ENCODE data around the gene TMEM120B. TPM values are rescaled to one million over a fixed set of nuclear protein-coding genes. Genes with fewer than 3 reads are reported as not detected.
"Not testable (repeated sequence)": the region's sequence is repeated elsewhere in the genome, so short reads cannot be mapped to it uniquely, and the experiment has no call there.

The TMEM120B gene
- total RNA-seq, 1 experiment from 2014 or later, result 14.2 TPM

DNA sequence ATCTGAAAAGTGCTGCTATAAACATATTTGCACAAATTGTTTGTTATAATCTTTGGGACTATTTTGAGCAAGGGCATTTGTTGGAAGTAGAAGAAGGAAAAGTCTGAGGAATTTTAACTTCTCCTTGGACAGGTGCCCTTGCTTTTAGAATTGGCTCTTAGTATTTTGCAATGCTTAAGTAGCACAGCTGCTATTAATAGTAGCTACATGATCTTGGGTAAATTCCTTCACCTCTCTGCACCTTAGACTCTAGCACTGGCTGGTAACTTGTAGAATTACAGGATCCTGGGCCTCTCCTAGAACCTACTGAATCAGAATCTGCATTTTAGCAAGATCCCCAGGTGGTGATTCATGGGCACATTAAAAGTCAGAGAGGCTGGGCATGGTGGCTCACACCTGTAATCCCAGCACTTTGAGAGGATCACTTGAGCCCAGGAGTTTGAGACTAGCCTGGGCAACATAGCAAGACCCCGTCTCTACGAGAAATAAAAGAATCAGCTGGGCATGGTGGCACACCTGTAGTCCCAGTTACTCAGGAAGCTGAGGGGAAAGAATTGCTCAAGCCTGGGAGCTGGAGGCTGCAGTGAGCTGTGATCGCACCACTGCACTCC, 10.8 kb upstream of the TMEM120B start:
- DNase-seq (ENCODE audit: low read depth, low spot score), result no peak
- in situ Hi-C loops (cut with HindIII; ENCODE audit: low pct_unique_long_range_greater_than_20kb, low sequenced_read_pairs), result no loop called here

DNA sequence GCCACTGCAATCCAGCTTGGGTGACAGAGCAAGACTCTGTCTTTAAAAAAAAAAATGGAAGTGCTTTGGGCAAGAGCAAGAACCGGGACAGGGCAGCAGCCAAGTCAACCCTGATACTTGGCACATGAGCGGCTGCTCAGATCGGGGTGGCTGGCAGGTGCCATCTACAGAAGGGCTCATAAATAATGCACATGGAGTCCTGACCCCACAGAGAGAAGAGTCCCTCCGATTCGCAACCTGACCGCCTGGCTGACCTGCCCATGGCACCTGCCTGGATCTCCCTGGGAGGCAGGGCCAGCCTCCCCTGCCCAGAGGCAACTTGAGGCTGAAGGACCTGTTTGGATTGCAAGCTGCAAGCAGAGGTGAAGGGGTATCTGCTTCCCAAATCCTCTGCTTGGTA, 9.6 kb upstream of the TMEM120B start:
- DNase-seq (ENCODE audit: low read depth, low spot score), result no peak
- in situ Hi-C loops (cut with HindIII; ENCODE audit: low pct_unique_long_range_greater_than_20kb, low sequenced_read_pairs), result no loop called here

DNA sequence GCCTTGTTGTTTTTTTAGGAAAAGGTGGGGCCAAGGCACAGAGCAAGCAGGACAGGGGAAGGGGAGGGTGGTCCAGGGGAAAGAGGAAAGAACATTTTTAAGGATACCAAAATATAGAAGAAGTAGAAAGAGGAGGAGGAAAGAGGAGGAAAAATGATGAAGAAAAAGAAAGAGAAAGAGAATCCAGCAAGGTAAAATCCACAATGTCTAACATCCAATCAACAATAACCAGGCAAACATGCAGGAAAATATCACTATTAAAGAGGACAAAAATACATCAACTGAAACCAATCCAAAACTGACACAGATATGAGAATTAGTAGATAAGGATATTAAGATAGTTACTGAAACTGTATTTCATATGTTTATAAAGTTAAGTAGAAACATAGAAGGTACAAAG, 7.0 kb upstream of the TMEM120B start:
- in situ Hi-C loops (cut with HindIII; ENCODE audit: low pct_unique_long_range_greater_than_20kb, low sequenced_read_pairs), result no loop called here
- no peak for DNase-seq (ENCODE audit: low read depth, low spot score)

DNA sequence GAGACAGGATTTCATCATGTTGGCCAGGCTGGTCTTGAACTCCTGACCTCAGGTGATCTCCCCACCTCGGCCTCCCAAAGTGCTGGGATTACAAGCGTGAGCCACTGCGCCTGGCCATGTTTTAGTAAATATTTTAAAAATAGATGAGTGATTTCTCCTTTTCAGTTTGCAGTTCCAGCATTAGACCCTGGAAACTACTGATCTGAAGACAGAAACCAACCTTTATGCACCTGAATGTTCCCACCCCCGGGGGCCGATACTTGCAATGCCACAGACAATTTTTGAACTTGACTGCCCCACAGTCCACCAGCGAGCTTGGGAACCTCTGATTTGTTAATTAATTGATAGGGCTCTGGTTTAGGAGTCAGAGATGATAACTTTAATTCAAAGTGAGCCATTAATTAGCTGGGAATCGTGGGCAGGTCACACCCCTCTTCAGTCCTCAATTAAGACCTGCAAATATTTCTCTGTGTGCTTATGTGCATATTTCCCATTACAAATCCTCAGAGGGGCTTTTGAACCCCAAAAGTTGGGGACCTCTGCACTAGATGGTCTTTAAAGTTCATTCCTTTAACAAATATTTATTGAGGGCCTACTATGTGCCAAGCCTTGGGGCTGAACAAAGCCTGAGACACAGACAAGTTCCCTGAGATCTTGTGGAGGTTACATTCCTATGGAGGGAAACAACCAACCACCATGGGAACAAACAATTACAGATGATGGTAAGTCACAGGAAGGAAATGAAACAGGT, 4.1 kb upstream of the TMEM120B start:
- no peak for DNase-seq (ENCODE audit: low read depth, low spot score)
- in situ Hi-C loops (cut with HindIII; ENCODE audit: low pct_unique_long_range_greater_than_20kb, low sequenced_read_pairs), result no loop called here

DNA sequence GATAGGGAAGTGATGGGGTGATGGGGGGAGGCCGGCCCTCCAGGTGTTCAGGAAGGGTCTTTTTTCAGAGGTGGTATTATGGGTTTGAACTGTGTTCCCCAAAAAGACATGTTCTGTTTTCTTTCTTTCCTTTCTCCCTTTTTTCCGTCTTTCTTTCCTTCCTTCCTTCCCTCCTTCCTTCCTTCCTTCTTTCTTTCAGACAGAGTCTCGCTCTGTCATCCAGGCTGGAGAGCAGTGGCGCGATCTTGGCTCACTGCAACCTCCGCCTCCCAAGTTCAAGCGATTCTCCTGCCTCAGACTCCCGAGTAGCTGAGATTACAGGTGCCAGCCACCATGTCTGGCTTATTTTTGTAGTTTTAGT, 3.5 kb upstream of the TMEM120B start:
- in situ Hi-C loops (cut with HindIII; ENCODE audit: low pct_unique_long_range_greater_than_20kb, low sequenced_read_pairs); DNase-seq (ENCODE audit: low read depth, low spot score): not testable (repeated sequence)

DNA sequence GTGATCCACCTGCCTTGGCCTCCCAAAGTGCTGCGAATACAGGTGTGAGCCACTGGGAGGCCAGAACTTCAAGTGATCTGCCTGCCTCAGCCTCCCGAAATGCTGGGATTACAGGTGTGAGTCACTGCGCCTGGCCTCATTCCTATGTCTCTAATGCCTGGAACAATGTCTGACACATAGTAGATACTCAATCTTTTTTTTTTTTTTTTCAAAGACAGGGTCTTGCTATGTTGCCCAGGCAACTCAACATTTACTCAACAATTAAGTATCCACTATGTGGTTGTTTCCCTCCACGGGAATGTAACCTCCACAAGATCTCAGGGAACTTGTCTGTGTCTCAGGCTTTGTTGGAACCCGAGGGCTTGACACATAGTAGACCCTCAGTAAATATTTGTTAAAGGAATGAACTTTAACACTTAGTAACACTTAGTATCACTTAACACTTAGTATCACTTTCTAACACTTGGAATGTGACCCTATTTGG, 3.0 kb upstream of the TMEM120B start:
- DNase-seq (ENCODE audit: low read depth, low spot score), result no peak
- in situ Hi-C loops (cut with HindIII; ENCODE audit: low pct_unique_long_range_greater_than_20kb, low sequenced_read_pairs), result no loop called here

DNA sequence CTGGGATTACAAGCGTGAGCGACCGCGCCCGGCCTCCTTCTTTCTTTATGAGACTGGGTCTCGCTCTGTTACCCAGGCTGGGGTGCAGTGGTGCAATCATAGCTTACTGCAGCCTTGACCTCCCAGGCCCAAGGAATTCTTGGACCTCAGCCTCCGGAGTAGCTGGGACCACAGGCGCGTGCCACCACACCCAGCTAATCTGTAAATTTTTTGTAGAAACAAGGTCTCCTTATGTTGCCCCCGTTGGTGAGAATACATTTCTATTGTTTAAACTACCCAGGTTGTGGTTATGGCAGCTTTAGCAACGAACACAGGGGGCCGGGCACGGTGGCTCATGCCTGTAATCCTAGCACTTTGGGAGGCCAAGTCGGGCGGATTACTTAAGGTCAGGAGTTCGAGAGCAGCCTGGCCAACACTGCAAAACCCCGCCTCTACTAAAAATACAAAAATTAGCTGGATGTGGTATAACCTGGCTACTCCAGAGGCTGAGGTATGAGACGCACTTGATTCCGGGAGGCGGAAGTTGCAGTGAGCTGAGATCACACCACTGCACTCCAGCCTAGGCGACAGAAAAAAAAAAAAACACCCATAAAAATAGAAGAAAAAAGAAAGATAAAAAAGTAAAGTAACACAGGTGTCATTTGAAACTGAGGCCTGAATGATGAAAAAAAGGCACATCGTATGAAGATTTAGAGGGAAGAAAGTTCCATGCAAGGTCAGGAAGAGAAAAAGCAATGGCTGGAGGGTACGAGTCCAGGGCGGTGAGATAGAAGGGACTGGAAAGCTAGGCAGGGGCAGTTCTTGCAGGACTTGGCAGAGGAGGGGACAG, 977 bp upstream of the TMEM120B start:
- DNase-seq (ENCODE audit: low read depth, low spot score), result no peak
- in situ Hi-C loops (cut with HindIII; ENCODE audit: low pct_unique_long_range_greater_than_20kb, low sequenced_read_pairs), result no loop called here

DNA sequence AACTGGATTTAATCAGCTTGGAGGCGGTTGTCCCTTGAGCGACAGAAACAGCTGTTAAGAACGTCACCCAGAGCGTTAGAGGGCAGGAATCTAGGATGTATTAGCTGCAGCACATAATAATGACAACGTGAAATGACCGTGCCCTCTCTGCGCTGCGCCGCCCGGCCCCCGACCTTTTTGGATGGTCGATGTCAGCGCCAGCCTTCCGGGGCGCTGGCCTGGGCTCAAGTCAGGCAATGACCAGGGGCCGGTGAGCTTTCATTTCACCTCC, 427 bp upstream of the TMEM120B start:
- peak; percentile 16 for DNase-seq (ENCODE audit: low read depth, low spot score)
- in situ Hi-C loops (cut with HindIII; ENCODE audit: low pct_unique_long_range_greater_than_20kb, low sequenced_read_pairs), result no loop called here

DNA sequence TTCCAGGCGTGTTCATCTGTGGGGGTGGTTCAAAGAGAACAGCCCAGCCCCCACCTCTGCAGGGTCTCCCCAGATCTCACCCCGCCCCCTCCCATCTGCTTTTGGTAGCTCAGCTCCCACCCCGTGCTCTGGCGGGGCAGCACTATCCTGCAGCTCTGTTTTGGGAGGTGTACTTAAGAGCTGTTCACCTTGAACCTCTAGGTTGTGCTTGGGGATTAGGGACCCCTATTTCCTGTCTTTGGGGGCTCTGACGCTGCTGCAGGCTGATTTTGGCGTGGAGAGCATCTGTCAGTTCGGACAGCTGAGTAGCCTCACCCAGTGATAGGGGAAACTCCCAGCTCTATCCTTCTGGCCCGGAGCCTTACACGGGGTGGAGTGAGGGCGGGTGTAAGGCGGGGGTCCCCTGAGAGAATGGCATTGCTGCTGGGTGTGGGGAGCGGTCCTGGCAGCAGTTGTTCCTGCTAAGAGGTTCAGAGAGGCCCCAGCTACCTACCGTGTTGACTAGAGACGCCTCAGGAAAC, 765 bp downstream of the TMEM120B start:
- in situ Hi-C loops (cut with HindIII; ENCODE audit: low pct_unique_long_range_greater_than_20kb, low sequenced_read_pairs), result no loop called here
- no peak for DNase-seq (ENCODE audit: low read depth, low spot score)

DNA sequence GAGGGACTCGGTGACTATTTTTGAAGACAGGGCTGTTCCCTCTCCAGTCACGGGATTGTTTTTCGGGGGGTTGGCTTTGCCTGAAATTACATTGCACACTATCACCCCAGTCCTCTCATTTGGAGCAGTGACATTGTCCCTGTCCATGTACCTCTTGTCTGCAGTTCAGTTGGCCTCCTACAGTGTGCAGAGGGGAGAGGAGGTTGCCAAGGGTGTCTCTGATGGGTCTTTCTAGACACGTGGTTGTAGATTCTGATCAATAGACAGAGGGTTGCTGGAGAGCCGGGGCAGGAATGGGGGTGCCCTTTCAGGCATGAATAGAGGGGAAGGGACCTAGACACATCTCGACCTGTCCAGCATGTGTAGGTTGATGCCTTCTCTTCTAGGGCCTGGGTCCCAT, 1.2 kb downstream of the TMEM120B start:
- DNase-seq (ENCODE audit: low read depth, low spot score), result peak; percentile 30
- in situ Hi-C loops (cut with HindIII; ENCODE audit: low pct_unique_long_range_greater_than_20kb, low sequenced_read_pairs), result no loop called here

DNA sequence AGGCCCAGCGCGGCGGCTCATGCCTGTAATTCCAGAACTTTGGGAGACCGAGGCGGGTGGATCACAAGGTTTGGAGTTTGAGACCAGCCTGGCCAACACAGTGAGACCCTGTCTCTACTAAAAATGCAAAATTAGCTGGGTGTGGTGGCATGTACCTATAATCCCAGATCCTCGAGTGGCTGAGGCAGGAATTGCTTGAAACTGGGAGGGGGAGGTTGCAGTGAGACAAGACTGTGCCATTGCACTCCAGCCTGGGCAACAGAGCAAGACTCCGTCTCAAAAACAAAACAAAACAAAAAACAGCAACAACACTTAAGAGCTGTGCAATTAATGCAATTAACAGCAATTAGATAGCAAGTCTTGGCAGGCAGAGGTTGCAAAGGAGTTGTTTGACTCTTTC, 2.5 kb downstream of the TMEM120B start:
- DNase-seq (ENCODE audit: low read depth, low spot score); in situ Hi-C loops (cut with HindIII; ENCODE audit: low pct_unique_long_range_greater_than_20kb, low sequenced_read_pairs): not testable (repeated sequence)

DNA sequence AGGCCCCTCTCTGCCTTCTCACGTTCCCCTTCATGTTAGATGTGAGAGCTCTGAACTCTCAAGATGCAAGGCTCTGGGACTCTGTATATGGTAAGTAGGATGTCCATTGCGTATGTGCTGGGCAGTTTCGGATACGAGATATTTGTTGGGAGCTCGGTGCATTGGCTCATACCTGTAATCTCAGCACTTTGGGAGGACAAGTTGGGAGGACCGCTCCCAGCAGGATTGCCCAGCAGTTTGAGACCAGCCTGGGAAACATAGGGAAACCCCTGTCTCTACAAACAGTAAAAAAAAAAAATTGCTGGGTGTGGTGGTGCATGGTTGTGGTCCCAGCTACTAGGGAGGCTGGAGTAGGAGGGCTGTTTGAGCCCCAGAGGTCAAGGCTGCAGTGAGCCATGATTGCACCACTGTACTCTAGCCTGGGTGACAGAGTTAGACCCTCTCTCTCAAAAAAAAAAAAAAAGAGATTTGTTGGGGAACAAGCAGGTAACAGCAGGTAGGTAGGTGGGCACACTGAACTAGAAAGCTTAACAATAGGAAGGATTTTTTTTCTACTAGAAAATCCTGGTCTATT, 3.4 kb downstream of the TMEM120B start:
- in situ Hi-C loops (cut with HindIII; ENCODE audit: low pct_unique_long_range_greater_than_20kb, low sequenced_read_pairs), result no loop called here
- no peak for DNase-seq (ENCODE audit: low read depth, low spot score)

DNA sequence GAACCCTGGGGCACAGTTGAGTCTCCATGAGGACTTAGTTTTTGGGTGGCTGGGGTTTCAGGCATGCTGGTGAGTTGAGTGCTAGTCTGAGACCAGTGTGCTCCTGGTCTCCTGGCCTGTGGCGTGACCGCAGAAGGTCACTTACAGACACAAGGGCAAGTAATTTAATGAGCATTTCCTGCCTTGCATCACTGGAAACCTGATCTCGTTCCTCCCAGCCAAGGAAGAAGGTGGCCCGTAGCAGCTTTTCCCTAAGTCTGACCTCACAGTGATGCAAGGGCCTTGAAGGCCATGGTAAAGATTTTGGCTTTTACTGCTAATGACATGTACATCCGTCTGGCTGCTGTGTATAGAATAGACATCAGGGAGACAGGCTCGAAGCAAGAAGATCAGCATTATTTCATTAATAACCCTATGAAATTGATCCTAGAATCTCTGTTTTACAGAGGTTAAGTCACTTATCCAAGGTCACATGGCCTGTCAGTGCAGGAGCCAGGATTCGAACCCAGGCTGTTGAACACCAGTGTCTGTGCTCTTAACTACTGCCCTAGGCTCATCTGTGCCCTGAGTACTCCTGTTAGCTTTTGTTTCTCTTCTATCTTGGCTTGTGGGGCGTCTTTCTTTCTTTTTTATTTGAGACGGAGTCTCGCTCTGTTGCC, 4.6 kb downstream of the TMEM120B start:
- peak; percentile 38 for DNase-seq (ENCODE audit: low read depth, low spot score)
- in situ Hi-C loops (cut with HindIII; ENCODE audit: low pct_unique_long_range_greater_than_20kb, low sequenced_read_pairs), result no loop called here

DNA sequence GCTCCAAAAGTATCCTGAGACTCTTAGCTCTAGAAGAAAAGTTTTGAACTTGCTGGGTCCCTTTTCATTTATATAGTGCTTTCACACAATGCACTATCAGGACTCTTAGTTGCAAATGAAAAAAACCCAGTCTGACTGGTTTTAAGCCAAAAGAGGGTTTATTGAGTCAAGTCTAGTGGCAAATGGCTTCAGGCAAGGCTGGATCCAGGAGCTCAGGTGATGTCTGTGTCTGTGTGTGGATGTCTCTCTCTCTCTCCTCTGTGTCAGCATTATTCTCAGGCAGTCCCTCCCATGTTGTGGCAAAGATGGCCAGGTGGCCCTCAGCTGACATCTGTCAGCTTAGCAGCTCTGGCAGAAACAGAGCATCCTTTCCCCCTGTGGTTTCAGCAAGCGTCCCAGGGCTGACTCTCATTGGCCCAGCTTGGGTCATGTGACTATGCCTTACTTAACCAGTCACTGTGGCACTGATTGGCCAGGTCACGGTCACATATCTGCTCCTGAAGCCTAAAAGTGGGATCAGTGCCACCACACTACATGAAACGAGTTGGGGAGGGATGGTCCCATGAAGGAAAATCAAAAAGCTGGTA, 6.2 kb downstream of the TMEM120B start:
- in situ Hi-C loops (cut with HindIII; ENCODE audit: low pct_unique_long_range_greater_than_20kb, low sequenced_read_pairs), result no loop called here
- DNase-seq (ENCODE audit: low read depth, low spot score), result no peak

DNA sequence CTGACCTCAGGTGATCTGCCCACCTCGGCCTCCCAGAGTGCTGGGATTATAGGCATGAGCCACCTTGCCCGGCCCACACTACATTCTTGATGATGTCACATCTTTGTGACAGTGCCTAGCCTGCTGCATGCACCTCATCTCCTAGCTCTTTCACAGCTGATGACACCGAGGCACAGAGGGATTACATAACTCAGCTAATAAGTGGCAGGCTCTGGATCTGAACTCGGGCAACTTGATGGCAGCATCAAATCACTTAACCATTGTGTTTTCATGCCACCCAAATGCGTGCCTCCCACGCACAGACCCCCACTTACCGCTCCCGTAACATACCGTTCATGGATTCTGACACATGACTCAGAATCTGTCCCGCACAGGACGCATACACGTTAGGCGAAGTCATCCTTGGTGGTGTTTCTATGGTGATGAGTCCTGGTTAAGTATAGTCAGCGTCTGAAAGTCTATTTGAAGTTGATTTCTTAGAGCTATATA, 7.4 kb downstream of the TMEM120B start:
- DNase-seq (ENCODE audit: low read depth, low spot score), result no peak
- in situ Hi-C loops (cut with HindIII; ENCODE audit: low pct_unique_long_range_greater_than_20kb, low sequenced_read_pairs), result no loop called here

DNA sequence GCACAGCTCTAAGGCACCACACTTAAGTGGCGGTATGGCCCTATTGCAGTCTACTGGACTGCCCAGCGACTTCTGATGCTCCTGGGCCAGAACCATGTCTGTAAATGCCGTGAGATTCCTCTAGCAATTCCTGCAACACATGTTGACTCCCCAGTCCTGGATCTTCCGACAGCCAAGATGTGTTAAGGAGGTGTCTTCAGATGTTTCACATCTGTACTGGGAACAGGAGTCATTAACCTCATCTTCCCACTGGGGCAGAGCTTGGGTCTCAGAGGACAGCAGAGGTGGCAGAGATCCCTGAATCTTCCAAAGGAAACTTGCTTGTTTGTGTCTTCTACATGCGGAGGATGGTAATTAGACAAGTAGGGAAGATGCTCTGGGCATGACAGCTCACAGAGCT, 8.2 kb downstream of the TMEM120B start:
- in situ Hi-C loops (cut with HindIII; ENCODE audit: low pct_unique_long_range_greater_than_20kb, low sequenced_read_pairs), result no loop called here
- DNase-seq (ENCODE audit: low read depth, low spot score), result no peak

DNA sequence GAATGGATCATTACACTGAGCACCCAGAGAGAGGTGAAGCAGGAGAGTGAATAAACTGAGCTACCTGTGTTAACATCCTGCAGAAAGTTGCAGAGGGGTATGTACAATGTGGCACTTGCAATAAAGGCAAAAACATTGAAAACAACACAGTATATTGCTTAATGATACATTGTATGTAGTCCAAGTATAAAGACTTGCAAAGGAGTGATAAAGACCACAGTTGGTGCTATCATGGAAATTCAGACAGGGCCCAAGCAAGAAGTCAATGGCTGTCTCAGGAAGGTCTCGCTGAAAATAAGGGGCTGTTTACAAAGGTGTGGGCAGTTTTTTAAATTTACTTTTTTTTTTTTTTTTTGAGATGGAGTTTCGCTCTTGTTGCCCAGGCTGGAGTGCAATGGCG, 10.0 kb downstream of the TMEM120B start:
- in situ Hi-C loops (cut with HindIII; ENCODE audit: low pct_unique_long_range_greater_than_20kb, low sequenced_read_pairs), result no loop called here
- DNase-seq (ENCODE audit: low read depth, low spot score), result no peak
